Peyer's patch (tissue), 4 donors: ENCODE data around the gene PARS2.

Source experiments
- CTCF ChIP-seq, 6 experiments: fragments of 450-650 bp in 4 of 6; fragments of 200-600 bp in 2 of 6; sonication (generic) in 1 of 6; IDR thresholded peaks; one replicate each; pipeline ENCODE4 v1.5.1; 2017 to 2019; ENCODE audit warnings: antibody characterized with exemption in 6 of 6, mild to moderate bottlenecking in 3 of 6, moderate library complexity in 1 of 6
- POLR2A ChIP-seq, 2 donors: fragments of 450-650 bp; IDR thresholded peaks; one replicate each; pipeline ENCODE4 v1.5.1; 2017; ENCODE audit warnings: antibody characterized with exemption in 2 of 2, mild to moderate bottlenecking in 2 of 2, moderate library complexity in 2 of 2

GRCh38 chr1:54723985-54724384 is 40.3 kb downstream of the PARS2 start:
- TF ChIP-seq POLR2A (IDR thresholded peaks at IDR 0.05), result no peak
- no peak for TF ChIP-seq CTCF (IDR thresholded peaks at IDR 0.05)
